ENCODE results near the gene MORN1. TPM values are rescaled to one million over a fixed set of nuclear protein-coding genes. Genes with fewer than 3 reads are reported as not detected.

Gene MORN1
- polyA plus RNA-seq, 1 donor (not counting 4 experiments of a cell fraction or from before 2014, with no cell fraction given) = 2.1 TPM

DNA sequence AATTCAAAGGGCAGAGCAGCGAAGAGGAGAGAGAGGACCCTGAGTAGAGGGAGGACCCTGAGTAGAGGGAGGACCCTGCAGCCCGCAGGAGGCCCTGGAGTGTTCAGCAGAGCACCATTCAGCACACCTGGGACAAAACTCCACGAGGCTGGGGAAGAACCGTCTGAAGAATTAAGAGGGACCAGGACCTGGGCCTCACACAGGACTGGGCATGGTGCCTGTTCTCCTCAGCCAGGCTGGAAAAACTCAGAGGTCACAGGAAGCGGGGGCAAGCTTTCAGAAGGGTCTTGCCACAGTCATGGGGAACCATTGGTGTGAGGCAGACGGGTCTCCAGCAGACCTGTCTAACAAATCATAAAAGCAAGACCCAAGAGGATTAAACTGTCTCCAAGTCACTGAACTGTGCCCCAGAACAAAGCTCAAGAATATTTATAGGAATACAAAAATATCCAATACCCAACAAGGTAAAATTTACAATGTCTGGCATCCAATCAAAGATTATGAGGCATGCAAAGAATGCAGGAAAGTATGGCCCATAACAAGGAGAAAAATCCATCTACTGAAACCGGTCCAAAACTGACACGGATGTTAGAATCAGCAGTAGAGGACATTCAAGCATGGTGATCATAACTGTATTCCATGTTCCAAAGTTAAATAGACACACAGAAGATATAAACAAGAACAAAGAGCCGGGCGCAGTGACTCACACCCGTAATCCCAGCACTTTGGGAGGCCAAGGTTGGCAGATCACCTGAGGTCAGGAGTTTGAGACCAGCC is 30.6 kb downstream of the MORN1 start:
- FAIRE-seq (no peak), DNase-seq (ENCODE audit: low read depth, low spot score) (no peak)
- dilution Hi-C loops (cut with MboI; ENCODE audit: extremely low pct_ligation_motif_present, low sequenced_read_pairs) = no loop called here
- no peaks in the 10 kb centered on the region for H3K9me3 ChIP-seq (ENCODE audit: control insufficient read depth, low read depth, low read length)
- no peaks in the 10 kb centered on the region for H3K4me1 ChIP-seq (ENCODE audit: control insufficient read depth, extremely low read depth, insufficient read depth, low read length)
- no peak overlapping the region for H2AFZ ChIP-seq (ENCODE audit: control insufficient read depth, low read length)
- H3K36me3 ChIP-seq (ENCODE audit: control insufficient read depth in 2 of 2, extremely low read depth in 1 of 2, insufficient read depth in 2 of 2, low read length in 2 of 2) = no peaks in the 10 kb centered on the region
- TF ChIP-seq, protein P1, sequence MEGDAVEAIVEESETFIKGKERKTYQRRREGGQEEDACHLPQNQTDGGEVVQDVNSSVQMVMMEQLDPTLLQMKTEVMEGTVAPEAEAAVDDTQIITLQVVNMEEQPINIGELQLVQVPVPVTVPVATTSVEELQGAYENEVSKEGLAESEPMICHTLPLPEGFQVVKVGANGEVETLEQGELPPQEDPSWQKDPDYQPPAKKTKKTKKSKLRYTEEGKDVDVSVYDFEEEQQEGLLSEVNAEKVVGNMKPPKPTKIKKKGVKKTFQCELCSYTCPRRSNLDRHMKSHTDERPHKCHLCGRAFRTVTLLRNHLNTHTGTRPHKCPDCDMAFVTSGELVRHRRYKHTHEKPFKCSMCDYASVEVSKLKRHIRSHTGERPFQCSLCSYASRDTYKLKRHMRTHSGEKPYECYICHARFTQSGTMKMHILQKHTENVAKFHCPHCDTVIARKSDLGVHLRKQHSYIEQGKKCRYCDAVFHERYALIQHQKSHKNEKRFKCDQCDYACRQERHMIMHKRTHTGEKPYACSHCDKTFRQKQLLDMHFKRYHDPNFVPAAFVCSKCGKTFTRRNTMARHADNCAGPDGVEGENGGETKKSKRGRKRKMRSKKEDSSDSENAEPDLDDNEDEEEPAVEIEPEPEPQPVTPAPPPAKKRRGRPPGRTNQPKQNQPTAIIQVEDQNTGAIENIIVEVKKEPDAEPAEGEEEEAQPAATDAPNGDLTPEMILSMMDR (optimal IDR thresholded peaks at IDR 0.05 in 1 of 3, IDR thresholded peaks at IDR 0.05 in 1 of 3, conservative IDR thresholded peaks at IDR 0.05 in 1 of 3; ENCODE audit: extremely low read depth in 1 of 3, insufficient read depth in 2 of 3, low read length in 3 of 3) = no peak
- no peak for TF ChIP-seq EZH2 (IDR thresholded peaks at IDR 0.05; ENCODE audit: low read length)
- no peaks in the 10 kb centered on the region for H3K79me2 ChIP-seq (ENCODE audit: control insufficient read depth, insufficient read depth, low read length)
- H3K4me3 ChIP-seq (ENCODE audit: control insufficient read depth in 2 of 3, extremely low read depth in 1 of 3, insufficient read depth in 2 of 3, low read depth in 1 of 3, low read length in 3 of 3) = no peak overlapping the region
- no peaks in the 10 kb centered on the region for H3K27me3 ChIP-seq (ENCODE audit: control insufficient read depth, extremely low read depth, insufficient read depth, low read length)
- no peak overlapping the region for H3K4me2 ChIP-seq (ENCODE audit: control insufficient read depth, extremely low read depth, insufficient read depth, low read depth, low read length)
- H3K9ac ChIP-seq (ENCODE audit: control insufficient read depth, extremely low read depth, insufficient read depth, low read length) = no peak overlapping the region
- no peak overlapping the region for H3K27ac ChIP-seq (ENCODE audit: control insufficient read depth, insufficient read depth, low read length)
- H4K20me1 ChIP-seq (ENCODE audit: control insufficient read depth, extremely low read depth, insufficient read depth, low read length) = no peaks in the 10 kb centered on the region
- H3K9me1 ChIP-seq (ENCODE audit: control insufficient read depth, extremely low read depth, insufficient read depth, low read length) = no peaks in the 10 kb centered on the region

DNA sequence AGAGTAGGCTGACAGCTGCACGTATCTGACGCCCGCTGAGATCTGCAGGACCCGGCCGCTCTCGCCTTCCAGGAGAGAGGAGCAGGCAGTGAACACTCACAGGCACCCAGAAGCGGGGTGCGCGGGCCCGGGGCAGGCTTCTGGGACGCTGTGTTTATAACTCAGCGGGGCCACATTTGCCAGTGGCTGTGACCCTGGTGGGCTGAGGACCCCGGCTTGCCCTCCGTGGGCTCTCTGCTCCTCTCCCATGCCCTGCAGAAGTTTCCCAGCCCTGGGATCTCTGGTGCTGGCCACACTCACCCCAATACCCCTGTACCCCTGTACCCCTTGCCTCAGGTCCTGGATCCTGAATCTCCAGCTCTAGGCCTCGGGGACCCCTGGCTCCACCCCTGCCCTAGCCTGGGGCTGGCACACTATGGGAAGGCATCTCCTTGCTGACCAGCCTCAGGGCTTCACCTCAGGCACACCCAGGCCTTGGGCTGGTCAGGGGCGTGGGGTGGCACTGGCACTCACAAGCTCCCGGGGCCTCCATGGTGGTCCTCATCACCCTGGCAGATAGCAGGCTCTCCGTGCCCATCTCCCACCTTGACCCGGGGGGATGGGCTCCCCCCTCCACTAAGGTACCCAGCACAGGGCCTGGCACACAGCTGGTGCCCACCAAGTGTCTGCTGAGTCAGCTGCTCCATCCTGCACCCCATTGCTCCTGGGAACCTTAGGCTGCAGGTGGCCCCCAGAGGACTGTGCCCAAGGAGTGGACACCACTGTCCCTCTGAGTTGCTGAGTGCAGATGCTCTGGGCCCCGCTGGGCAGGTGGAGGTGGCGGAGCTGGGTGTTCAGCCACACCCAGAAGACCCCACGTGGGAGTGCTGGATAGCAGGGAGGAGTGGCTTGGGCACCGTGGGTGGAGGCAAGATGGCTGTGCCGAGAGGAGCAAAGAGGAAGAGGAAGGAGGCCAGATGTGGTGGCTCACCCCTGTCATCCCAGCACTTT is 32.4 kb downstream of the MORN1 start:
- no peaks in the 10 kb centered on the region for H3K9me1 ChIP-seq (ENCODE audit: control insufficient read depth, extremely low read depth, insufficient read depth, low read length)
- no peaks in the 10 kb centered on the region for H3K9me3 ChIP-seq (ENCODE audit: control insufficient read depth, low read depth, low read length)
- H3K9ac ChIP-seq (ENCODE audit: control insufficient read depth, extremely low read depth, insufficient read depth, low read length) = no peak overlapping the region
- no peaks in the 10 kb centered on the region for H4K20me1 ChIP-seq (ENCODE audit: control insufficient read depth, extremely low read depth, insufficient read depth, low read length)
- no peaks in the 10 kb centered on the region for H3K36me3 ChIP-seq (ENCODE audit: control insufficient read depth in 2 of 2, extremely low read depth in 1 of 2, insufficient read depth in 2 of 2, low read length in 2 of 2)
- DNase-seq (ENCODE audit: low read depth, low spot score) (no peak), FAIRE-seq (no peak)
- TF ChIP-seq, protein P1 (optimal IDR thresholded peaks at IDR 0.05 in 1 of 3, IDR thresholded peaks at IDR 0.05 in 1 of 3, conservative IDR thresholded peaks at IDR 0.05 in 1 of 3; ENCODE audit: extremely low read depth in 1 of 3, insufficient read depth in 2 of 3, low read length in 3 of 3) = no peak
- no peak for TF ChIP-seq EZH2 (IDR thresholded peaks at IDR 0.05; ENCODE audit: low read length)
- H3K79me2 ChIP-seq (ENCODE audit: control insufficient read depth, insufficient read depth, low read length) = no peaks in the 10 kb centered on the region
- H3K27me3 ChIP-seq (ENCODE audit: control insufficient read depth, extremely low read depth, insufficient read depth, low read length) = peaks cover 7% of the 10 kb centered on the region
- no peak overlapping the region for H2AFZ ChIP-seq (ENCODE audit: control insufficient read depth, low read length)
- H3K4me2 ChIP-seq (ENCODE audit: control insufficient read depth, extremely low read depth, insufficient read depth, low read depth, low read length) = no peak overlapping the region
- dilution Hi-C loops (cut with MboI; ENCODE audit: extremely low pct_ligation_motif_present, low sequenced_read_pairs) = no loop called here
- no peak overlapping the region for H3K4me3 ChIP-seq (ENCODE audit: control insufficient read depth in 2 of 3, extremely low read depth in 1 of 3, insufficient read depth in 2 of 3, low read depth in 1 of 3, low read length in 3 of 3)
- no peaks in the 10 kb centered on the region for H3K4me1 ChIP-seq (ENCODE audit: control insufficient read depth, extremely low read depth, insufficient read depth, low read length)
- no peak overlapping the region for H3K27ac ChIP-seq (ENCODE audit: control insufficient read depth, insufficient read depth, low read length)
